HepG2 (cell line): ENCODE measurements around the gene PALM2AKAP2. TPM values are rescaled to one million over a fixed set of nuclear protein-coding genes. Genes with fewer than 3 reads are reported as not detected.

Source experiments
- ATAC-seq: fragments of 200-7000 bp; cut with Tn5 transposase; 3 replicates; pipeline ENCODE4 v1.9.1; 2020; ENCODE audit warnings: mild to moderate bottlenecking, moderate library complexity
- BruUV-seq: library from RNA; stranded (reverse); fragments of 400-500 nt; replicated peaks from 2 replicates; lab custom pipeline; 2021; lab: Mats Ljungman, UMichigan
- CTCF ChIA-PET: fragments of 300-600 bp; formaldehyde crosslinking; extraction: SDS; loops from one replicate; lab custom pipeline; 2021; ENCODE audit warnings: low total read pairs, inconsistent platforms, low intra/inter-chr PET ratio; lab: Yijun Ruan, JAX
- POLR2A ChIA-PET: fragments of 350-600 bp; sonication (Branson Sonifier 250); formaldehyde crosslinking; loops from one replicate; lab custom pipeline; 2020; ENCODE audit warnings: antibody characterized with exemption, inconsistent platforms; lab: Yijun Ruan, JAX
- DNase-seq: peaks from one replicate; pipeline ENCODE4 v3.0.0-alpha.2; 2015; ENCODE audit warnings: low spot score
- FAIRE-seq: peaks from 3 replicates; lab custom pipeline; 2011; peaks lifted over from hg19 to GRCh38; lab: Jason Lieb, UNC
- H2AFZ ChIP-seq: one replicate; pipeline ENCODE4 v1.6.1; 2011; ENCODE audit warnings: low read length, inconsistent platforms
- H3K27ac ChIP-seq: fragments of 300-600 bp; 3 replicates; pipeline ENCODE4 v1.8.0; 2011; ENCODE audit warnings: mixed run types, mild to moderate bottlenecking, mixed read lengths, low read length, inconsistent platforms; ENCODE audit not compliant: insufficient read depth; ENCODE audit errors: extremely low read length
- H3K27me3 ChIP-seq, 2 experiments: fragments of 200-600 bp in 1 of 2; 2 replicates in 1 of 2; 3 replicates in 1 of 2; pipeline versions ENCODE4 v1.6.0 to v1.8.0; 2011; ENCODE audit warnings: low read length in 2 of 2, mild to moderate bottlenecking in 2 of 2, moderate library complexity in 2 of 2, inconsistent platforms in 1 of 2; ENCODE audit not compliant: insufficient read depth in 2 of 2, control insufficient read depth in 1 of 2
- H3K36me3 ChIP-seq, 2 experiments: fragments of 200-600 bp in 1 of 2; replicated peaks in 1 of 2; 2 replicates in 1 of 2; 3 replicates in 1 of 2; pipeline versions ENCODE4 v1.5.1 to v1.8.0; 2011; ENCODE audit warnings: low read length in 2 of 2, inconsistent platforms in 1 of 2; ENCODE audit not compliant: insufficient read depth in 2 of 2, control insufficient read depth in 1 of 2
- H3K4me1 ChIP-seq: 2 replicates; pipeline ENCODE4 v1.5.1; 2012; ENCODE audit warnings: low read length, inconsistent platforms; ENCODE audit not compliant: insufficient read depth
- H3K4me2 ChIP-seq: 2 replicates; pipeline ENCODE4 v1.6.0; 2011; ENCODE audit warnings: low read depth, low read length, inconsistent platforms
- H3K4me3 ChIP-seq, 3 experiments: fragments of 200-600 bp in 1 of 3; sonication (generic), shearing (Covaris generic) in 1 of 3; replicated peaks in 1 of 3; 2 replicates each; pipeline ENCODE4 v1.5.1; 2011 to 2016; ENCODE audit warnings: low read length in 3 of 3, inconsistent platforms in 2 of 3, low read depth in 2 of 3, mild to moderate bottlenecking in 2 of 3, control low read depth in 1 of 3, mixed read lengths in 1 of 3; ENCODE audit not compliant: insufficient read depth in 1 of 3
- H3K79me2 ChIP-seq: one replicate; pipeline ENCODE4 v1.6.1; 2011; ENCODE audit warnings: low read length, inconsistent platforms; ENCODE audit not compliant: insufficient read depth
- H3K9ac ChIP-seq: 2 replicates; pipeline ENCODE4 v1.6.0; 2011; ENCODE audit warnings: mild to moderate bottlenecking, low read depth, low read length, inconsistent platforms; ENCODE audit not compliant: insufficient read depth
- H3K9me3 ChIP-seq: 2 replicates; pipeline ENCODE4 v1.5.1; 2012; ENCODE audit warnings: mild to moderate bottlenecking, low read length
- H4K20me1 ChIP-seq: 2 replicates; pipeline ENCODE4 v1.6.0; 2011; ENCODE audit warnings: inconsistent platforms, mild to moderate bottlenecking, low read length, moderate library complexity; ENCODE audit not compliant: insufficient read depth
- BCLAF1 ChIP-seq: fragments of 450-650 bp; IDR thresholded peaks from 2 replicates; pipeline ENCODE4 v1.6.1; 2017; ENCODE audit warnings: mild to moderate bottlenecking
- LBX2 ChIP-seq: sonication (generic); formaldehyde crosslinking; IDR thresholded peaks from 2 replicates; pipeline ENCODE4 v1.5.0; 2020; ENCODE audit warnings: missing genetic modification reagents, mild to moderate bottlenecking, borderline replicate concordance
- SP2 ChIP-seq: sonication (generic); formaldehyde crosslinking; IDR thresholded peaks from 2 replicates; pipeline ENCODE4 v1.5.1; 2020; ENCODE audit warnings: mild to moderate bottlenecking, missing genetic modification reagents
- YY1 ChIP-seq: IDR thresholded peaks from 2 replicates; pipeline ENCODE4 v1.6.1; 2011; ENCODE audit warnings: low read length, low read depth, moderate library complexity, mild to moderate bottlenecking; ENCODE audit not compliant: insufficient read depth, insufficient replicate concordance
- ZKSCAN5 ChIP-seq: sonication (generic); formaldehyde crosslinking; IDR thresholded peaks from 2 replicates; pipeline ENCODE4 v1.5.1; 2020; ENCODE audit warnings: mild to moderate bottlenecking, missing genetic modification reagents
- ZNF138 ChIP-seq: sonication (generic); formaldehyde crosslinking; IDR thresholded peaks from 2 replicates; pipeline ENCODE4 v1.5.0; 2020; ENCODE audit warnings: mild to moderate bottlenecking, low read depth, missing genetic modification reagents
- ZNF251 ChIP-seq: sonication (generic); formaldehyde crosslinking; IDR thresholded peaks from 2 replicates; pipeline ENCODE4 v1.9.0; 2021; ENCODE audit warnings: mild to moderate bottlenecking, missing genetic modification reagents
- ZNF34 ChIP-seq: sonication (generic); formaldehyde crosslinking; IDR thresholded peaks from 2 replicates; pipeline ENCODE4 v1.4.0; 2020; ENCODE audit warnings: mild to moderate bottlenecking, missing genetic modification reagents, borderline replicate concordance
- ZNF746 ChIP-seq: sonication (generic); formaldehyde crosslinking; IDR thresholded peaks from 2 replicates; pipeline ENCODE4 v1.8.0; 2022; ENCODE audit warnings: mild to moderate bottlenecking, missing genetic modification reagents
- WGBS: methylation state at CpG from one replicate; pipeline ENCODE4 v1.1.6; 2017; ENCODE audit warnings: low lambda C conversion rate; 5-methylcytosine and 5-hydroxymethylcytosine counted together
- in situ Hi-C: cut with HindIII; loops from 2 replicates; pipeline ENCODE4 v1.10.0; 2017; ENCODE audit warnings: low pct_unique_long_range_greater_than_20kb; ENCODE audit not compliant: extremely low pct_ligation_motif_present
- intact Hi-C: fragments of 100-400 bp; cut with micrococcal nuclease; formaldehyde crosslinking; loops from one replicate; pipeline ENCODE4 v1.10.0; 2022; ENCODE audit not compliant: unreplicated experiment
- polyA plus RNA-seq, 8 experiments: library from polyadenylated mRNA; depleted of rRNA in 3 of 8; stranded (reverse) in 7 of 8; unstranded in 1 of 8; fragments of >200 nt; fragmentation: Illumina TruSeq in 4 of 8; extraction: Trizol in 4 of 8; gene quantifications; 2 replicates each; pipeline versions ENCODE4 v1.2.1 to v1.2.3, GENCODE V29; 2011 to 2016; ENCODE audit warnings: low read depth in 4 of 8, missing spikeins in 1 of 8, mixed read lengths in 1 of 8; ENCODE audit not compliant: insufficient read depth in 1 of 8
- total RNA-seq, 5 experiments: library from RNA; depleted of rRNA; stranded (reverse); fragments of >200 nt; fragmentation: Illumina TruSeq; extraction: Trizol; gene quantifications; 2 replicates each; pipeline ENCODE4 v1.2.3, GENCODE V29; 2016; ENCODE audit warnings: low read depth in 1 of 5
- TF ChIP-seq, protein P1 (sequence below): sonication (generic); formaldehyde crosslinking; IDR thresholded peaks from 2 replicates; pipeline ENCODE4 v1.8.1; 2023; ENCODE audit warnings: mild to moderate bottlenecking, missing genetic modification reagents, borderline replicate concordance
- TF ChIP-seq, protein P2 (sequence below): sonication (generic); formaldehyde crosslinking; conservative IDR thresholded peaks from 2 replicates; pipeline ENCODE4 v1.8.0; 2022; ENCODE audit warnings: mild to moderate bottlenecking, moderate library complexity, missing genetic modification reagents

PALM2AKAP2 gene
- total and polyA plus RNA-seq, 2 of the 13 experiments (the other 11 are each of a cell fraction or from before 2014, with no cell fraction given) = 0.25 to 1.8 TPM

GRCh38 chr9:109743696-109744095 is 36.3 kb upstream of the PALM2AKAP2 start:
- H3K36me3 ChIP-seq = no peaks in the 10 kb centered on the region
- H3K79me2 ChIP-seq = no peaks in the 10 kb centered on the region
- H2AFZ ChIP-seq = no peak overlapping the region
- DNase-seq = no peak
- ChIA-PET POLR2A (no interaction called here), CTCF (no interaction called here)
- no peak for ATAC-seq
- in situ Hi-C loops = no loop called here
- FAIRE-seq = no peak
- 1% methylated on average over 2 of the region's 2 CpGs for WGBS
- H3K4me2 ChIP-seq = no peak overlapping the region
- H3K27me3 ChIP-seq = no peaks in the 10 kb centered on the region
- TF ChIP-seq, protein P1, sequence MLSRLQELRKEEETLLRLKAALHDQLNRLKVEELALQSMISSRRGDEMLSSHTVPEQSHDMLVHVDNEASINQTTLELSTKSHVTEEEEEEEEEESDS (CRISPR knock-in tag) = no peak
- H3K27ac ChIP-seq = no peak overlapping the region
- BruUV-seq = no TSS peak
- H3K4me1 ChIP-seq = no peaks in the 10 kb centered on the region
- H3K9me3 ChIP-seq = no peaks in the 10 kb centered on the region
- no peak overlapping the region for H3K9ac ChIP-seq
- H3K4me3 ChIP-seq = no peak overlapping the region
- no peaks in the 10 kb centered on the region for H4K20me1 ChIP-seq
- intact Hi-C loops = loop anchor here (10.0 kb wide), 1 partner anchor 71 kb away; no protein-coding TSS in a partner anchor

DNA sequence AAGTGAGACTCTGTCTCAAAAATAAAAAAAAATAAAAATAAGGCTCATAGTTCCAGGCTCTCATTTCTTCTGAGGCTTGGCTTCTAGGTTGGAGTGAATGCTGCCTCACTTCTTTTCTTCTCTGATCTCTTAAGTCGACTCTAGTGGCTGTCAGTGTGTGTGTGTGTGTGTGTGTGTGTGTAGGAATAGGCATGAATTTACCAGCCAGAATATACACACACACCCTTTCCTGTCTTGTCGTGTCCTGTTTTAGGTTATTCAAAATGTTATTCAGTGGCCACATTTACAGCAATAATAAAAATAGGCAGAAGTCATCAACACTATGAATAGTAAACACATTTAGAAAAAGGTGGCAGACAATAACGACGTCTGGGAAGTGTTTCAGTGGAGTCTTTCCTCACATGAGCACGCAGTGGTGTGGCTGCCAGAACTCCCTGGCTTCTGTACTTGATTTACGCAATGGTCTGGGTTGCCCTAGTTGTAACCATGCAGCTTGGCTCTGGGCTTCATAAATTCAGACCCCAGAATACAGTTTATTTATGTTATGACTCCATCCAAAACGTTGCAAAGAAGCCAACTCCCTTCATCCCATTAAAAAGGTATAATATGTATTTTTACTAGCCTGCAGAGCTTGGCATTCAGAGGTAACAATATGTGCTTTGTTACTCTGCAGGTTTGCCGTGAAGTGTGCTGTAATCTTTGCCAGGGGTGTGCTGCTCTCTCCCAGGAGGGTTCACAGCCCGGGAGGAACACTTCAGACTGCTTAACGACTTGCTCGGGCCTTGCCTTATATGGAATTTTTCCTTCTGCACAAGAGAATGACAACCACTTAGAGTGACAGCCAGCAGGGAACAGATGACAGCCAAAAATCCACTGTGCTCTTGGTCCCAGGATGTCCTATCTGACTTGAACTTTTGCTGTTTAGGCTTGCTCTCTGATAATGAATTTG is 34.4 kb upstream of the PALM2AKAP2 start:
- ChIA-PET CTCF (no interaction called here), POLR2A (no interaction called here)
- Histone ChIP-seq H3K36me3 (no peaks in the 10 kb centered on the region), H3K79me2 (no peaks in the 10 kb centered on the region), H4K20me1 (no peaks in the 10 kb centered on the region), H3K9me3 (no peaks in the 10 kb centered on the region), H2AFZ (no peak overlapping the region), H3K4me3 (no peak overlapping the region), H3K27ac (no peak overlapping the region), H3K4me2 (no peak overlapping the region), H3K4me1 (peaks cover 3% of the 10 kb centered on the region; the same call in 1 of the 2 replicates), H3K27me3 (no peaks in the 10 kb centered on the region), H3K9ac (no peak overlapping the region)
- no TSS peak for BruUV-seq
- in situ Hi-C loops (no loop called here), intact Hi-C loops (loop anchor here (10.0 kb wide), 1 partner anchor 69 kb away; no protein-coding TSS in a partner anchor)
- DNase-seq = no peak
- WGBS = 7% methylated on average over 11 of the region's 11 CpGs
- FAIRE-seq = no peak
- ATAC-seq = no peak
- no peak for TF ChIP-seq BCLAF1
- TF ChIP-seq SP2 = no peak
- no peak for TF ChIP-seq LBX2
- TF ChIP-seq ZKSCAN5 (CRISPR knock-in tag) = no peak
- TF ChIP-seq, protein P2, sequence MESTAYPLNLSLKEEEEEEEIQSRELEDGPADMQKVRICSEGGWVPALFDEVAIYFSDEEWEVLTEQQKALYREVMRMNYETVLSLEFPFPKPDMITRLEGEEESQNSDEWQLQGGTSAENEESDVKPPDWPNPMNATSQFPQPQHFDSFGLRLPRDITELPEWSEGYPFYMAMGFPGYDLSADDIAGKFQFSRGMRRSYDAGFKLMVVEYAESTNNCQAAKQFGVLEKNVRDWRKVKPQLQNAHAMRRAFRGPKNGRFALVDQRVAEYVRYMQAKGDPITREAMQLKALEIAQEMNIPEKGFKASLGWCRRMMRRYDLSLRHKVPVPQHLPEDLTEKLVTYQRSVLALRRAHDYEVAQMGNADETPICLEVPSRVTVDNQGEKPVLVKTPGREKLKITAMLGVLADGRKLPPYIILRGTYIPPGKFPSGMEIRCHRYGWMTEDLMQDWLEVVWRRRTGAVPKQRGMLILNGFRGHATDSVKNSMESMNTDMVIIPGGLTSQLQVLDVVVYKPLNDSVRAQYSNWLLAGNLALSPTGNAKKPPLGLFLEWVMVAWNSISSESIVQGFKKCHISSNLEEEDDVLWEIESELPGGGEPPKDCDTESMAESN (CRISPR knock-in tag) = no peak
- no peak for TF ChIP-seq ZNF746 (CRISPR knock-in tag)
- no peak for TF ChIP-seq ZNF251 (CRISPR knock-in tag)
- TF ChIP-seq YY1 = no peak
- no peak for TF ChIP-seq ZNF138 (CRISPR knock-in tag)
- no peak for TF ChIP-seq ZNF34 (CRISPR knock-in tag)
